IMR-90 (cell line): ENCODE results near the gene CPNE6. TPM values are rescaled to one million over a fixed set of nuclear protein-coding genes. Genes with fewer than 3 reads are reported as not detected.

Experiments used
- ATAC-seq: fragments of 200-7000 bp; cut with Tn5 transposase; 2 replicates; pipeline ENCODE4 v1.9.1; 2020; ENCODE audit warnings: low read depth, mild to moderate bottlenecking, moderate library complexity
- BruUV-seq: library from RNA; stranded (reverse); fragments of 400-500 nt; replicated peaks from 2 replicates; lab custom pipeline; 2021; lab: Mats Ljungman, UMichigan
- CTCF ChIA-PET: fragments of 300-600 bp; formaldehyde crosslinking; extraction: SDS; loops from one replicate; lab custom pipeline; 2021; ENCODE audit warnings: antibody characterized with exemption; lab: Yijun Ruan, JAX
- POLR2A ChIA-PET: fragments of 300-600 bp; sonication (Branson Sonifier 250); formaldehyde crosslinking; loops from one replicate; lab custom pipeline; 2022; ENCODE audit warnings: antibody characterized with exemption; ENCODE audit not compliant: unreplicated experiment; lab: Charles Lee
- DNase-seq: peaks from one replicate; pipeline ENCODE4 v3.0.0; 2013
- H2AFZ ChIP-seq: replicated peaks from 2 replicates; pipeline ENCODE3; 2013; ENCODE audit warnings: low read length, mild to moderate bottlenecking; ENCODE audit not compliant: poor library complexity
- H2AK5ac ChIP-seq: 2 replicates; pipeline ENCODE4 v1.6.1; 2013; ENCODE audit warnings: low read depth, low read length, inconsistent platforms
- H2AK9ac ChIP-seq: replicated peaks from 2 replicates; pipeline ENCODE3; 2013; ENCODE audit warnings: mild to moderate bottlenecking, low read depth, low read length, moderate library complexity; ENCODE audit not compliant: poor library complexity
- H2BK120ac ChIP-seq: 2 replicates; pipeline ENCODE4 v1.6.1; 2013; ENCODE audit warnings: low read depth, low read length, inconsistent platforms
- H2BK15ac ChIP-seq: 3 replicates; pipeline ENCODE4 v1.6.1; 2013; ENCODE audit warnings: low read depth, low read length, inconsistent platforms
- H2BK20ac ChIP-seq: 2 replicates; pipeline ENCODE4 v1.6.1; 2013; ENCODE audit warnings: low read depth, mild to moderate bottlenecking, inconsistent platforms, low read length, moderate library complexity
- H2BK5ac ChIP-seq: 2 replicates; pipeline ENCODE4 v1.6.1; 2013; ENCODE audit warnings: mild to moderate bottlenecking, low read depth, low read length, inconsistent platforms; ENCODE audit not compliant: poor library complexity, severe bottlenecking
- H3K14ac ChIP-seq: replicated peaks from 2 replicates; pipeline ENCODE4 v1.6.1; 2013; ENCODE audit warnings: low read depth, low read length, inconsistent platforms
- H3K18ac ChIP-seq: 2 replicates; pipeline ENCODE4 v1.6.1; 2013; ENCODE audit warnings: low read depth, low read length, control low read depth
- H3K23ac ChIP-seq: 2 replicates; pipeline ENCODE4 v1.6.1; 2013; ENCODE audit warnings: low read depth, low read length, inconsistent platforms
- H3K27ac ChIP-seq: 2 replicates; pipeline ENCODE4 v1.5.1; 2013; ENCODE audit warnings: mild to moderate bottlenecking, control low read depth, low read length; ENCODE audit not compliant: insufficient read depth
- H3K27me3 ChIP-seq: 2 replicates; pipeline ENCODE4 v1.6.1; 2013; ENCODE audit warnings: low read length; ENCODE audit not compliant: control insufficient read depth, insufficient read depth
- H3K36me3 ChIP-seq: 2 replicates; pipeline ENCODE4 v1.6.1; 2013; ENCODE audit warnings: low read length, mixed read lengths; ENCODE audit not compliant: control insufficient read depth, insufficient read depth
- H3K4ac ChIP-seq: 2 replicates; pipeline ENCODE4 v1.6.1; 2013; ENCODE audit warnings: low read depth, low read length, inconsistent platforms
- H3K4me1 ChIP-seq: 2 replicates; pipeline ENCODE4 v1.6.1; 2013; ENCODE audit warnings: low read length, mixed read lengths; ENCODE audit not compliant: control insufficient read depth, insufficient read depth
- H3K4me2 ChIP-seq: 2 replicates; pipeline ENCODE4 v1.6.1; 2013; ENCODE audit warnings: low read depth, mild to moderate bottlenecking, control low read depth, low read length, moderate library complexity
- H3K4me3 ChIP-seq: 2 replicates; pipeline ENCODE4 v1.5.1; 2013; ENCODE audit warnings: low read depth, mild to moderate bottlenecking, control low read depth, low read length, moderate library complexity; ENCODE audit not compliant: insufficient read depth
- H3K56ac ChIP-seq: 2 replicates; pipeline ENCODE4 v1.6.1; 2013; ENCODE audit warnings: low read length, inconsistent platforms; ENCODE audit not compliant: insufficient read depth; ENCODE audit errors: extremely low read depth
- H3K79me1 ChIP-seq, 2 experiments: 2 replicates each; pipeline ENCODE4 v1.6.1; 2013; ENCODE audit warnings: low read length in 2 of 2, inconsistent platforms in 1 of 2, low read depth in 1 of 2
- H3K9ac ChIP-seq: 2 replicates; pipeline ENCODE4 v1.6.1; 2013; ENCODE audit warnings: low read depth, low read length, control low read depth
- H3K9me1 ChIP-seq: 2 replicates; pipeline ENCODE4 v1.6.1; 2013; ENCODE audit warnings: low read length, inconsistent platforms; ENCODE audit not compliant: insufficient read depth
- H3K9me3 ChIP-seq: 2 replicates; pipeline ENCODE4 v1.6.1; 2013; ENCODE audit warnings: low read length; ENCODE audit not compliant: control insufficient read depth, insufficient read depth
- H4K20me1 ChIP-seq: 2 replicates; pipeline ENCODE4 v1.6.1; 2013; ENCODE audit warnings: low read length, inconsistent platforms; ENCODE audit not compliant: insufficient read depth
- H4K5ac ChIP-seq: 2 replicates; pipeline ENCODE4 v1.6.1; 2013; ENCODE audit warnings: mild to moderate bottlenecking, low read depth, low read length, control low read depth
- H4K8ac ChIP-seq, 2 experiments: 2 replicates each; pipeline ENCODE4 v1.6.1; 2013; ENCODE audit warnings: low read depth in 2 of 2, low read length in 2 of 2, control low read depth in 1 of 2, inconsistent platforms in 1 of 2
- H4K91ac ChIP-seq: 2 replicates; pipeline ENCODE4 v1.6.1; 2013; ENCODE audit warnings: low read depth, low read length, inconsistent platforms; ENCODE audit not compliant: insufficient read depth
- BHLHE40 ChIP-seq: fragments of 150-350 bp; IDR thresholded peaks from 2 replicates; pipeline ENCODE4 v1.6.1; 2016; ENCODE audit warnings: mild to moderate bottlenecking, low read depth, low read length
- CEBPB ChIP-seq: IDR thresholded peaks from 2 replicates; pipeline ENCODE4 v1.6.1; 2012; ENCODE audit warnings: low read depth, low read length, improper control_type of control experiment
- CHD1 ChIP-seq: IDR thresholded peaks from 2 replicates; pipeline ENCODE4 v1.6.1; 2012; ENCODE audit warnings: low read depth, low read length, improper control_type of control experiment
- FOS ChIP-seq: fragments of 150-350 bp; IDR thresholded peaks from 2 replicates; pipeline ENCODE4 v1.6.1; 2016; ENCODE audit warnings: low read depth, low read length
- MAFK ChIP-seq: IDR thresholded peaks from 2 replicates; pipeline ENCODE4 v1.6.1; 2012; ENCODE audit warnings: low read depth, low read length, improper control_type of control experiment
- MAZ ChIP-seq: IDR thresholded peaks from 2 replicates; pipeline ENCODE4 v1.6.1; 2012; ENCODE audit warnings: low read depth, mild to moderate bottlenecking, low read length, improper control_type of control experiment, moderate library complexity, borderline replicate concordance
- MXI1 ChIP-seq: IDR thresholded peaks from 2 replicates; pipeline ENCODE4 v1.6.1; 2012; ENCODE audit warnings: low read depth, mild to moderate bottlenecking, low read length, moderate library complexity, borderline replicate concordance
- NFE2L2 ChIP-seq: fragments of 150-350 bp; IDR thresholded peaks from 2 replicates; pipeline ENCODE4 v1.6.1; 2016; ENCODE audit warnings: low read depth, mild to moderate bottlenecking, low read length
- POLR2A ChIP-seq: IDR thresholded peaks from 2 replicates; pipeline ENCODE4 v1.6.1; 2012; ENCODE audit warnings: mild to moderate bottlenecking, low read depth, low read length
- RAD21 ChIP-seq: IDR thresholded peaks from 2 replicates; pipeline ENCODE4 v1.6.1; 2012; ENCODE audit warnings: low read length, improper control_type of control experiment
- RCOR1 ChIP-seq: IDR thresholded peaks from 2 replicates; pipeline ENCODE4 v1.6.1; 2012; ENCODE audit warnings: mild to moderate bottlenecking, low read length, improper control_type of control experiment; ENCODE audit not compliant: insufficient replicate concordance
- RFX5 ChIP-seq: IDR thresholded peaks from 2 replicates; pipeline ENCODE4 v1.8.0; 2012; ENCODE audit warnings: low read depth, mild to moderate bottlenecking, low read length, moderate library complexity
- SMC3 ChIP-seq: fragments of 150-350 bp; IDR thresholded peaks from 2 replicates; pipeline ENCODE4 v1.6.1; 2016; ENCODE audit warnings: low read depth, mild to moderate bottlenecking, antibody characterized with exemption, low read length, moderate library complexity
- WGBS, 2 experiments: methylation state at CpG; one replicate each; pipeline versions ENCODE4 v1.1.5 to v1.1.7; 2013; ENCODE audit warnings: missing lambda C conversion rate in 2 of 2; ENCODE audit not compliant: insufficient read length in 1 of 2; ENCODE audit errors: extremely low coverage in 2 of 2; 5-methylcytosine and 5-hydroxymethylcytosine counted together
- dilution Hi-C: fragments of 300-500 bp; cut with HindIII; formaldehyde crosslinking; loops from one replicate; pipeline ENCODE4 v1.14.3; 2018; ENCODE audit warnings: low sequenced_read_pairs; ENCODE audit not compliant: unreplicated experiment
- in situ Hi-C: fragments of 300-500 bp; cut with MboI; formaldehyde crosslinking; loops from 3 replicates; pipeline ENCODE4 v1.14.3; 2019; ENCODE audit warnings: low sequenced_read_pairs, inconsistent platforms, mixed read lengths
- intact Hi-C: fragments of 100-400 bp; cut with micrococcal nuclease; formaldehyde crosslinking; loops from 2 replicates; pipeline ENCODE4 v1.10.0; 2022
- polyA plus RNA-seq, 3 experiments: library from polyadenylated mRNA; depleted of rRNA; stranded (reverse); fragments of >200 nt; gene quantifications; 2 replicates each; pipeline ENCODE4 v1.2.3, GENCODE V29; 2012; ENCODE audit warnings: low replicate concordance in 1 of 3
- total RNA-seq: library from RNA; depleted of rRNA; stranded (reverse); fragments of >200 nt; gene quantifications from 2 replicates; pipeline ENCODE4 v1.2.3, GENCODE V29; 2012
- TF ChIP-seq, protein P1 (sequence below): conservative IDR thresholded peaks from 2 replicates; pipeline ENCODE4 v1.5.1; 2012; ENCODE audit warnings: mild to moderate bottlenecking, low read depth, low read length, improper control_type of control experiment
- TF ChIP-seq, protein P2 (sequence below): fragments of 150-350 bp; IDR thresholded peaks from 2 replicates; pipeline ENCODE4 v1.6.1; 2017; ENCODE audit warnings: mild to moderate bottlenecking, antibody characterized with exemption, low read length, low read depth

CPNE6 gene
- total and polyA plus RNA-seq, 2 of the 4 experiments (the other 2 are of a cell fraction), result not detected

DNA sequence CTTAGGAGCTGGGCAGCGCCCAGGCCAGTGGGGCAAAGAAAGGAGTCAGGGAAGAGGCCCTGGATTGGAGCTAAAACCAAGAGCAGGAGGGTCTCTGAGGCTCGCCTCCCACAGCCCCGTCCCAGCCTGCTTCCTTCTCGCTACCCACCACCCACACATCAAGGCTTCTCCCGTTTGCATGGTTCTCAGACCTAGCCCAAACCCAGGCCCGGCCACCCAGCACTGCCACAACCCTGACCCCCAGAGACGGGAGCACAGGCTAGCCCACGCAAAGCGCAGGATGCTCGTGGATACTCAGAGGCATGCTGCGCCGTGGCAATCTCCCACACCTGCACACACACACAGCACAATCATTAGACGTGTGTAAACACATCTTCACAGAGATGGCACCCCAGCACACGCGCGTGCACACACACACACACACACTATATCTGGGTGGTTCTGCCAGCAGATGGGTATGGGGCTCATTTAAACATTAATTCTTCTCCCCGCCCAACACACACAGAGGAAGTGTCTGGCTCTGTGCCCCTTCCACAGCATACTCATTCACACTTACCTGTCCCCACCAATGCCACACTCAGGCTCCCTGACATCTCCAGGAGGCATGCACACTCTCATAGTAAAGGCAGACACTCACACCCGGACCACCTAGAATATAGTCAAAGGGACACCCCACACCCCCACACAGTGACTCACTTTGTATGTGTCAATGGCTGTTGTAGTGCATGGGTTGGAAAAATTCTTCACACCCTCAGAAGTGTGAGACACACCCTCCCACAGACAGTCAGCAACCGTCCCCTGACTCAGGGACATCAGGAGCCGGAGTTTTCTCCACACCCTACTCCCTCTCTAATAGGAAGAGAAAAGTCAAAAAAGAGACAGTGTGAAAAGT, 18.5 kb upstream of the CPNE6 start:
- H2AK9ac ChIP-seq, result peak overlapping the region; percentile 5
- H2BK120ac ChIP-seq, result no peak overlapping the region
- no peaks in the 10 kb centered on the region for H3K9me3 ChIP-seq
- ChIA-PET CTCF (interaction anchor here (1.5 kb wide), 1 partner anchor 56 kb away, joined by 4 read pairs; no protein-coding TSS in a partner anchor), POLR2A (no interaction called here)
- no peak overlapping the region for H4K5ac ChIP-seq
- H3K4me1 ChIP-seq, result peaks cover 5% of the 10 kb centered on the region; the same call in 1 of the 2 replicates
- no peak overlapping the region for H3K18ac ChIP-seq
- no peak overlapping the region for H3K4ac ChIP-seq
- H2BK5ac ChIP-seq, result no peak overlapping the region
- no peak overlapping the region for H3K9ac ChIP-seq
- no peak overlapping the region for H3K23ac ChIP-seq
- in situ Hi-C loops (no loop called here), intact Hi-C loops (loop anchor here (1.0 kb wide), 1 partner anchor 39 kb away; no protein-coding TSS in a partner anchor), dilution Hi-C loops (no loop called here)
- no peak overlapping the region for H2BK15ac ChIP-seq
- H3K79me1 ChIP-seq, result no peaks in the 10 kb centered on the region
- H3K4me2 ChIP-seq, result no peak overlapping the region
- ATAC-seq, result no peak
- no peak overlapping the region for H3K14ac ChIP-seq
- no peak overlapping the region for H2BK20ac ChIP-seq
- peaks cover 36% of the 10 kb centered on the region for H3K27me3 ChIP-seq
- H3K56ac ChIP-seq, result no peak overlapping the region
- no peak overlapping the region for H2AFZ ChIP-seq
- no peak overlapping the region for H4K8ac ChIP-seq
- WGBS, 2 experiments, result no CpG with 5 or more reads among the region's 20 CpGs
- H3K4me3 ChIP-seq, result no peak overlapping the region
- peaks cover 3% of the 10 kb centered on the region; the same call in 1 of the 2 replicates for H4K20me1 ChIP-seq
- H3K9me1 ChIP-seq, result 0 out of 2 replicates have a peak, but pooled peaks cover 3% of the 10 kb centered on the region
- BruUV-seq, result no TSS peak
- no peak for DNase-seq
- no peaks in the 10 kb centered on the region for H3K36me3 ChIP-seq
- H3K27ac ChIP-seq, result no peak overlapping the region
- H4K91ac ChIP-seq, result no peak overlapping the region
- H2AK5ac ChIP-seq, result no peak overlapping the region
- TF ChIP-seq, protein P1, sequence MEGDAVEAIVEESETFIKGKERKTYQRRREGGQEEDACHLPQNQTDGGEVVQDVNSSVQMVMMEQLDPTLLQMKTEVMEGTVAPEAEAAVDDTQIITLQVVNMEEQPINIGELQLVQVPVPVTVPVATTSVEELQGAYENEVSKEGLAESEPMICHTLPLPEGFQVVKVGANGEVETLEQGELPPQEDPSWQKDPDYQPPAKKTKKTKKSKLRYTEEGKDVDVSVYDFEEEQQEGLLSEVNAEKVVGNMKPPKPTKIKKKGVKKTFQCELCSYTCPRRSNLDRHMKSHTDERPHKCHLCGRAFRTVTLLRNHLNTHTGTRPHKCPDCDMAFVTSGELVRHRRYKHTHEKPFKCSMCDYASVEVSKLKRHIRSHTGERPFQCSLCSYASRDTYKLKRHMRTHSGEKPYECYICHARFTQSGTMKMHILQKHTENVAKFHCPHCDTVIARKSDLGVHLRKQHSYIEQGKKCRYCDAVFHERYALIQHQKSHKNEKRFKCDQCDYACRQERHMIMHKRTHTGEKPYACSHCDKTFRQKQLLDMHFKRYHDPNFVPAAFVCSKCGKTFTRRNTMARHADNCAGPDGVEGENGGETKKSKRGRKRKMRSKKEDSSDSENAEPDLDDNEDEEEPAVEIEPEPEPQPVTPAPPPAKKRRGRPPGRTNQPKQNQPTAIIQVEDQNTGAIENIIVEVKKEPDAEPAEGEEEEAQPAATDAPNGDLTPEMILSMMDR, result no peak
- TF ChIP-seq RFX5 (no peak), POLR2A (no peak), RAD21 (no peak), CEBPB (no peak), BHLHE40 (no peak), MXI1 (no peak), FOS (no peak), NFE2L2 (no peak), CHD1 (no peak), SMC3 (no peak), RCOR1 (no peak), MAZ (no peak), MAFK (no peak)
- TF ChIP-seq, protein P2, sequence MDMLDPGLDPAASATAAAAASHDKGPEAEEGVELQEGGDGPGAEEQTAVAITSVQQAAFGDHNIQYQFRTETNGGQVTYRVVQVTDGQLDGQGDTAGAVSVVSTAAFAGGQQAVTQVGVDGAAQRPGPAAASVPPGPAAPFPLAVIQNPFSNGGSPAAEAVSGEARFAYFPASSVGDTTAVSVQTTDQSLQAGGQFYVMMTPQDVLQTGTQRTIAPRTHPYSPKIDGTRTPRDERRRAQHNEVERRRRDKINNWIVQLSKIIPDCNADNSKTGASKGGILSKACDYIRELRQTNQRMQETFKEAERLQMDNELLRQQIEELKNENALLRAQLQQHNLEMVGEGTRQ, result no peak
